Inflammatory macrophage (primary cell): ENCODE results near the gene OR51S1.
"Not testable (repeated sequence)": the region's sequence is repeated elsewhere in the genome, so short reads cannot be mapped to it uniquely, and the experiment has no call there.

Experiments
- DNase-seq, 2 donors: peaks; one replicate each; pipeline ENCODE4 v3.0.0-alpha.2; 2020 to 2022
- total RNA-seq, 18 experiments: gene quantifications; one replicate each; lab custom pipeline; 2026; ENCODE audit warnings: mixed read lengths in 6 of 18, inconsistent platforms in 2 of 18; lab: John Stamatoyannopoulos, UW

OR51S1 gene
- total RNA-seq, result 0 to 0.07 (median 0) reads per million in 18 experiments

GRCh38 chr11:4848908-4849532, at the start of gene OR51S1:
Gene OR51S1, minus strand, starts transcription at chr11:4849208. Its CDS starts 0 bp downstream, at chr11:4849208.
- DNase-seq, result no peak

GRCh38 chr11:4891996-4892640, 43.1 kb upstream of the OR51S1 start:
- DNase-seq, result no peak

GRCh38 chr11:4890279-4890678, 41.3 kb upstream of the OR51S1 start:
- DNase-seq, result no peak

GRCh38 chr11:4887591-4887990, 38.6 kb upstream of the OR51S1 start:
- no peak for DNase-seq

GRCh38 chr11:4886186-4886585, 37.2 kb upstream of the OR51S1 start:
- no peak for DNase-seq

GRCh38 chr11:4884361-4884760, 35.4 kb upstream of the OR51S1 start:
- DNase-seq, result no peak

- DNase-seq, result no peak
Measured at GRCh38 chr11:4882543-4882942, 33.5 kb upstream of the OR51S1 start.

GRCh38 chr11:4881860-4882500, 33.0 kb upstream of the OR51S1 start, which contains the start of gene OR51T1:
Gene OR51T1, plus strand, starts transcription at chr11:4881900. Its CDS starts 0 bp downstream, at chr11:4881900.
- DNase-seq, result no peak

GRCh38 chr11:4881188-4881587, 32.2 kb upstream of the OR51S1 start:
- DNase-seq, result no peak

GRCh38 chr11:4865855-4866254, 16.8 kb upstream of the OR51S1 start:
- no peak for DNase-seq

GRCh38 chr11:4863876-4864275, 14.9 kb upstream of the OR51S1 start:
- no peak for DNase-seq

- DNase-seq, result no peak
Measured at GRCh38 chr11:4862447-4863236, 13.6 kb upstream of the OR51S1 start.

GRCh38 chr11:4854286-4854685, 5.3 kb upstream of the OR51S1 start:
- DNase-seq, result not testable (repeated sequence)

GRCh38 chr11:4851033-4851432, 2.0 kb upstream of the OR51S1 start:
- no peak for DNase-seq

- DNase-seq, result no peak
Measured at GRCh38 chr11:4839851-4840549, 9.0 kb downstream of the OR51S1 start.

GRCh38 chr11:4830909-4831308, 18.1 kb downstream of the OR51S1 start:
- DNase-seq, result no peak

GRCh38 chr11:4830346-4830745, 18.7 kb downstream of the OR51S1 start:
- no peak for DNase-seq

GRCh38 chr11:4826425-4826824, 22.6 kb downstream of the OR51S1 start:
- no peak for DNase-seq

GRCh38 chr11:4825132-4825531, 23.9 kb downstream of the OR51S1 start:
- no peak for DNase-seq

GRCh38 chr11:4821021-4821420, 28.0 kb downstream of the OR51S1 start, which contains the start of gene OR51F2:
Gene OR51F2, plus strand, starts transcription at chr11:4821321. Its CDS starts 101 bp downstream, at chr11:4821422.
- no peak for DNase-seq

- DNase-seq, result no peak
Measured at GRCh38 chr11:4809246-4809645, 39.8 kb downstream of the OR51S1 start.

- no peak for DNase-seq
Measured at GRCh38 chr11:4808476-4808875, 40.5 kb downstream of the OR51S1 start.
